ENCODE results near the gene GPR158.

- no peak for TF ChIP-seq POLR2AphosphoS5 (IDR thresholded peaks at IDR 0.05; ENCODE audit: low read depth)
- TF ChIP-seq CTCF (IDR thresholded peaks at IDR 0.05; ENCODE audit: insufficient read depth, low read length): no peak
- no peak for TF ChIP-seq REST (IDR thresholded peaks at IDR 0.05; ENCODE audit: insufficient replicate concordance, low read depth)
These were observed 35.5 kb downstream of the GPR158 start for GRCh38 chr10:25210265-25210664.

All from HL-60 (cell line).